Measurements from ENCODE around the gene RAPGEF2.
"Not testable (repeated sequence)": the region's sequence is repeated elsewhere in the genome, so short reads cannot be mapped to it uniquely, and the experiment has no call there.

Gene RAPGEF2

GRCh38 chr4:159097785-159098184 is 5.1 kb upstream of the RAPGEF2 start:
- DNase-seq (ENCODE audit: low spot score) = no peak

DNA sequence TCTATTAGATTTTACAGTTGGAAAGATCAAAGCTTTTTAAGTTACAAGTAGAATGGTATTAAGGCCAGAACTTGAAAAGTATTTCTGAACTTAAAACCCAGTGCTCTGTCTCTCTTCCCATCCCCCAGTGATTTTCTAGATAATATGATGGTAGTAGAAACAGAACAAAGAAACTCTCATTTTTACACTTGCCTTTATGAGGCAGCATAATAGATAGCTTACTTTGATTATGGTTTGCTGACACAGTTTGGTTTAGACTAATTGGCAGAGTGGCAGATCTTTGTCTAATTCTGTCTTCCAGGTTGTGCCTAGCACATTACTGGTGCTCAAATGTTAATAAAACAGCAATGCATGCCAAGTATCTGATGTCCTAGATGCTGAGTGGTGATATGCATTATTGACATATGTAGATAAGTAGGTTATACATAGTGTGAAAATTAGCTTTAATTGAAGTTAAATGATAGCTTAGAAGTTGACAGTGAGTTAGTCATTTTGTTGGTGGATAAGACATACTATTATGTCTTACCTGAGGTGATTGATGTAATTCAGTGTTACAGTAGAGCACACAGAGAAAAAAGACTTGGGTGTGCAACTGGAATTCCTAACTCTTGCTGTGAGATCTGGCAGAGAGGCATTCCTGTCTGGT is 4.3 kb upstream of the RAPGEF2 start:
- DNase-seq (ENCODE audit: low spot score) = no peak

DNA sequence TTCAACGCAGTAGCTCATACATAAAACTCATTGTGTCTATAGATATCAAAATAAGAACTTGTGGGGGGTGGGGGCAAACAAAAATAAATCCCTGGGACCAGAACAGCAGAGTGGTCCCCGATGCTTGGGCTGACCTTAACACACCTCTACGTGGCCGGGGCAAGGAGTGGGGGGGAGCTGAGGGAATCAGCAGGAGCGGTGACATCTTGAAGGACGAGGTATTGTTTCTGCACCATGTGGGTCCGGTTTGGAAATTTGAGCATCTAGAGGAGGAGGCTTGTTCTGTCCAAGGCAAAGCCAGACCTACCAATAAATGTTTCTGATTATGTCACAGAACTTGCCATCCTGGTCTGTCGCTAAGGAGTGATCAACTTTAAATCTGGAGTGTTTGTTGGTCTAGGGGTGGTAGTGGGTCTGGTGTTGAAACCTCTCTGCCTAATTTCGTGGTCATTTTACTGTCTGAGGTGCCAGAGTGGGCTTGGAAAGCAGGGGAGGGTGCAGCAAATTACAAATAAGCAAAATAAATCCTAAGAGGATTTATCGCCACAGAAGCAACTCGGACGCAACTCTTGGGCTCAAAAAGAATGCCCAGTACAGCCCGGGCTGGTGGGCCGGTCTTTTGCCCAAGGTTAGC is 774 bp upstream of the RAPGEF2 start:
- DNase-seq (ENCODE audit: low spot score) = peak; percentile 13

DNA sequence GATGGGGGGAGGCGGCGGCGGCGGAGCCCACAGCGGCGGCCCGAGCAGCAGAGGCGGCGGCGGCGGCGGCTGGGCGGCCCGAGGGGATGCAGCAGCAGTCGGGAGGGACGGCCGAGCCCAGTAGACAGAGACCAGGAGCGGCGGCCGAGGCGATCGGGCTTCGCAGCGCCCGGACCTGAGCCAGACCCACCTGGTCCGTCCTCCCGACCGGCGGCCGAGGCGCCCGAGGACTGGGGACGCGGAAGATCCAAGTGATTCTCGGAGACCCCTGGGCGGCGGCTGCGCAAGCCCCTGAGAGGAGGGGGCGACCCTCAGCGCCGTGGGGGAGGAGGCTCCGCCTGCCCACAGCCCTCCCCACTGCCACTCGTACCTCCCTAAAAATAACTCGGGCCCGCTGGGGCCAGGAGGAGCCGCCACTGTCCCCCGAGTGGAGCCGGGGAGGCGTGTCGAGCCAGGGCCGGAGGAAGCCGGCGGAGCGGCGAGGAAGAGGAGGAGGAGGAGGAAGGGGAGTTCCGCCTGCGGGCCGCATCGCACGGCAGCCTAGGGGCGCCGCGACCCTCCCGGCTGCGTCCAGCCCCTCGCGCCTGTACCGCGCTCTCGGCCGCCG is 608 bp downstream of the RAPGEF2 start:
- DNase-seq (ENCODE audit: low spot score) = peak; percentile 23

DNA sequence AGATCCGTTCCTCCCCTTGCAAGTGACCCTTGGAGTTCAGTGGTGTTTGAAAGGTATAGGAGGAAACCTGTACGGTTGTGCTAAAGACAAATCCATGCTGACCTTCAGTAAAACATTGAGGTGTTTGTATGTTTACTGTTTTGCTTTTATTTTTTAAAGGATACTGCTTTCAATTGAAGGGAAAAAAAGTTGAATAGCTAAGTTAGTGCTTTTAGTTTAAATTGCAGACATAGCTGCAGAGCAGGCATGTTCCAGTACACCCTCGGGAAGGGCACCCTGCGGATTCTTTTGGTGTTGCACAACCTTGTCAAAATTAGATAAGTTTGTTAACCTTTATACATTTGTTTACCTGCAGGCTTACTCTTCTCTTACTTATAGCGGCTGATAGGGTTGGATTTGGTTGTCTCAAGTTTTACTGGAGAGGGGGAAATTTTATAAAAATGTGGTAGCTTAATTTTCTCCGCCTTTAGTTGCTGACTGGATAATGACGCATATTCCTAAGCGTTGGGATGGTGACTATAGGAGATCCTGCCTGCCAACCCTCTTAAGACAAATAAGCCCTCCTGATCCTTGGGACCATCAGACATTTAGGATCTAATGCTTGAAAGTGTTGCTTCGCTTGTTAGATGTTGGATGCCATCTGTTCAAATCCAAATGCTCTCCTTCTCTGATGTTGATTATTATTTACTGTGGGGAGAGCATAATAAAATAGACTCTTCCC is 2.0 kb downstream of the RAPGEF2 start:
- DNase-seq (ENCODE audit: low spot score) = no peak

DNA sequence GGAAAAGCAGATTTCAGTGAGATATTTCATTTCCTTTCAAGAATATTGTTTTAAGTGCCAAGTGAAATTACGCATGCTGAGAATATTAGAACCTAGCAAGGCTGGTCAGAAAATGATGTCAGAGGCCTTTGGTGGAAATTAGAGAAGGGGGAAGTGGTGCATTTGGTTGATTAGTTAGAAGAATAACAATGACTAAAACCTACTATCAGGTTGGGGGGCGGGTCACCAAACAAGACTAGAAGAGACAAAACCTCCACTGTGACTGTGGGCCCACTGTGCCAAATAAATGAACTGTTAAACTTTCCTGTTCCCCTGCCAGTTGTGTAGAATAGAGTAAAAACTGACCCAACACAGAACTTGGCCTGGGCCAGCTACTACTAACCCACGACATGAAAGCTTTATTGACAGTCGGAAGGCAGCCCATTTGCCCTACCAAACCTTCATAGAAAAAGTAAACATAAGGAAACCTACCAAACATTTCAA is 2.9 kb downstream of the RAPGEF2 start:
- DNase-seq (ENCODE audit: low spot score) = peak; percentile 21

DNA sequence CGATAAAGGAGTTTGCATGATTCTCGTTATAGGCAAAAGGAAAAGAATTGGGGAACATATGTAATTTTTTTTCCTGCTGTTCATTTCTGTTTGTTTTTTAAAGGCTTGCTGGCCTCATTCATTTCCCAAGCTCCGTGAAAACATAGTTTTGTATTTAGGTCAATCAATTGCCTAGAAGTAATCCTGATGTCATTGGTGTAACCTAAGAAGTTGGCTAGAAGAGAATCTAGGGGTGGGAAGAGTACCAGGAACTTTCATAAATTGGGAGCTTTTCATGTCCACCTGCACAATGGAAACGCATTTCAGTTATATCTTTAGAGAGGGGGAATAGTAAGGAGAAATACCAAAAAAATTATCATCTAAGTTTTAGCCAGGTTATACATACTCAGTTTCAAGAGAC is 3.8 kb downstream of the RAPGEF2 start:
- no peak for DNase-seq (ENCODE audit: low spot score)

- DNase-seq (ENCODE audit: low spot score) = no peak
Measured at GRCh38 chr4:159107203-159107925, 4.5 kb downstream of the RAPGEF2 start.

GRCh38 chr4:159108124-159108523 is 5.2 kb downstream of the RAPGEF2 start:
- no peak for DNase-seq (ENCODE audit: low spot score)

- DNase-seq (ENCODE audit: low spot score) = no peak
Measured at GRCh38 chr4:159110961-159111360, 8.1 kb downstream of the RAPGEF2 start.

DNA sequence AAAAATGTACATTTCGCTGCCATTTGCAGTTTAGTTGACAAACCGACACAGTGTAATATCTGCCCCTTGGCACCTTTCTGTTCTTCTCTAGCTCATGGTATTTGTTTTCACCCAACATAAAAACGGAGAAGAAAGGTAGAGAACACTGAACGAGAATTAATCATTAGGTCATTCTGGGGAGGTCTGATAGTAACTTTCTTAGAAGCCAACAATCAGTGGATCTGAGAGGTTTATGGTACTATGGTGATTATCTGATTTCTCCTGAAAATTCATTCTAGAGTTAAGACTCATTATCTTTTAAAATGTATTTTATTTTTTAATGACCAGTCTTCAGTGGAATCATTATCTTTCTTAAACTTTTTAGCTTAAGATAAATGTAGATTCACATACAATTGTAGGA is 8.5 kb downstream of the RAPGEF2 start:
- DNase-seq (ENCODE audit: low spot score) = no peak

- DNase-seq (ENCODE audit: low spot score) = not testable (repeated sequence)
Measured at GRCh38 chr4:159113366-159113765, 10.5 kb downstream of the RAPGEF2 start.

DNA sequence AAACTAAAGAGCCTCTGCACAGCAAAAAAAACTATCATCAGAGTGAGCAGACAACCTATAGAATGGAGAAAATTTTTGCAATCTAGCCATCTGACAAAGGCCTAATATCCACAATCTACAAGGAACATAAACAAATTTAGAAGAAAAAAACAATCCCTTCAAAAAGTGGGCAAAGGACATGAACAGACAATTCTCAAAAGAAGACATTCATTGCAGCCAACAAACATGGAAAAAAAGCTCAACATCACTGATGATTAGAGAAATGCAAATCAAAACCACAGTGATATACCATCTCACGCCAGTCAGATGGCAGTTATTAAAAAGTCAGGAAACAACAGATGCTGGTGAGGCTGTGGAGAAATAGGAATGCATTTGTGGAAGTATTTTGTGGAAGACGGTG is 13.2 kb downstream of the RAPGEF2 start:
- not testable (repeated sequence) for DNase-seq (ENCODE audit: low spot score)

DNA sequence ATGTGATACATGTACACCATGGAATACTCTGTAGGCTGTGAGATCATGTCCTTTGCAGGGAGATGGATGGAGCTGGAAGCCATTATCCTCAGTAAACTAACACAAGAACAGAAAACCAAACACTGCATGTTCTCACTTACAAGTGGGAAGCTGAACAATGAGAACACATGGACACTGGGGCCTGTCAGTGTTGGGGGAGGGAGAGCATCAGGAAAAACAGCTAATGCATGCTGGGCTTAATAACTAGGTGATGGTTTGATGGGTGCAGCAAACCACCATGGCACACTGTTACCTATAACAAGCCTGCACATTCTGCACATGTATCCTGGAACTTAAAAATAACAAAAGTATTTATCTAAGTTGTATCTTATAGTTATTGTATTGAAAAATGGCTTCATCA is 13.8 kb downstream of the RAPGEF2 start:
- not testable (repeated sequence) for DNase-seq (ENCODE audit: low spot score)

DNA sequence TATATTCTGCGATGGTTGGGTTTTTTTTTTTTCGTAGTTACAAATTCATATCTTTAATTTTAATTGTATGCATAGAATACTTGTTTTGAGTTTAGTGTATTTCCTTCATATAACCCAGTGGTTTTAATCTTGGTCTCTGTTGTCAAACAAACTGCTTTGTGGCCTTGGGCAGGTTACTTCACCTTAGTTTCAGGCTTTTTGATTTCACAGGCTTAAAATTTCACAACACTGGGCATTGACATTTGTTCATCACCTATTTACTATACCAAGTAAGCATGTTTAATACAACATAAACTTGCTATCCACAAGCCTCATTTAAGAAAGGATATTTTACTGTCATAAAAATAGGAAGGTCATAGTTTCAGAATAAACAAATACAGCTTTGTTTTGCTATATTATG is 14.7 kb downstream of the RAPGEF2 start:
- no peak for DNase-seq (ENCODE audit: low spot score)

GRCh38 chr4:159117968-159118367 is 15.1 kb downstream of the RAPGEF2 start:
- no peak for DNase-seq (ENCODE audit: low spot score)

DNA sequence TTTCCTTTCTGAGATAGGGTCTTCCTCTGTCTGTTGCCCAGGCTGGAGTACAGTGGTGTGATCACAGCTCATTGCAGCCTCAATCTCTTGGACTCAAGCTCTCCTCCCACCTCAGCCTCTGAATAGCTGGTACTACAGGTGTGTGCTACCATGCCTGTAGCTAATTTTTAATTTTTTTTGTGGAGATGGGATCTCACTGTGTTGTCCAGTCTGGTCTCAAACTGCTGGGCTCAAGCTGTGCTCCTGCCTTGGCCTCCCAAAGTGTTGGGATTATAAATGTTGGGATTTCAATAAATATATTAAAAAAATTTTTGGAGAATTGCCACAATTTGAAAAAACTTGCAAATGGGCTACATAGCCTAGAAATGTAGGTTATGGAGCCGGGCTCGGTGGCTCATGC is 18.5 kb downstream of the RAPGEF2 start:
- DNase-seq (ENCODE audit: low spot score) = no peak

- no peak for DNase-seq (ENCODE audit: low spot score)
Measured at GRCh38 chr4:159126716-159127115, 23.8 kb downstream of the RAPGEF2 start.

DNA sequence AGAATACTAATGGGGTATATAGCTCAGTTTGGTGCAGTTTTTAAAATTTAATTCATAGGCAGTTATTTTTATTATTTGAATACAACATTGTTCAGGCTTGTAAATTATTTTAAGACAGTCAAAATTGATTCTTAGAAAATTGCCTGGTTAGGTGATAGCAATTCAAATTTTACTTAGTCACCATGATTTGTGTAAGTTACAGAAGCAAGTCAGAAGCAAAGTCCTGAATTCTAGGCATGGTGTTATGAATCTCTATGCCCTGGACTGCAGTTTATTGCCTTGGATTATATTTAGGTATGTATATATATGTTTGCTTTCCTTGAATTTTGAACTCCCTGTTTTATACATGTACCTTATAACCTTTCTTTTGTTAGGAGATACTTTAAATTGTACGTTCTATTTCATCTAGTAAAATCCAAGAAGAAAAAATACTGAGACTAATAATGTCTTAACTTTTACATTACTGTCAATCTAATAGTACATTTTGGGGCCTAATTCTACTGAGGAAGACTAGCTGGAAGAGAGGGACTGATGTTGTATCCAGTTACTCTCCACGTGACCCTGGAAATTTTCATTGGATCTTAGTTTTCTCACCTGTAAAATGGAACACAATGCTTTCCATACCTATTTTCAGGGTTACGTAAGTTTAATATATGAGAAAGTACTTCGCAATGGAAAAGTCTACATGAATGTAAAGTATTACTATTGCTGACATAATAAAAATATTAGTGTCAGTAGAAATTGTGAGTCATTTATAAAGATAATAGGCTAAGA is 25.1 kb downstream of the RAPGEF2 start:
- no peak for DNase-seq (ENCODE audit: low spot score)

DNA sequence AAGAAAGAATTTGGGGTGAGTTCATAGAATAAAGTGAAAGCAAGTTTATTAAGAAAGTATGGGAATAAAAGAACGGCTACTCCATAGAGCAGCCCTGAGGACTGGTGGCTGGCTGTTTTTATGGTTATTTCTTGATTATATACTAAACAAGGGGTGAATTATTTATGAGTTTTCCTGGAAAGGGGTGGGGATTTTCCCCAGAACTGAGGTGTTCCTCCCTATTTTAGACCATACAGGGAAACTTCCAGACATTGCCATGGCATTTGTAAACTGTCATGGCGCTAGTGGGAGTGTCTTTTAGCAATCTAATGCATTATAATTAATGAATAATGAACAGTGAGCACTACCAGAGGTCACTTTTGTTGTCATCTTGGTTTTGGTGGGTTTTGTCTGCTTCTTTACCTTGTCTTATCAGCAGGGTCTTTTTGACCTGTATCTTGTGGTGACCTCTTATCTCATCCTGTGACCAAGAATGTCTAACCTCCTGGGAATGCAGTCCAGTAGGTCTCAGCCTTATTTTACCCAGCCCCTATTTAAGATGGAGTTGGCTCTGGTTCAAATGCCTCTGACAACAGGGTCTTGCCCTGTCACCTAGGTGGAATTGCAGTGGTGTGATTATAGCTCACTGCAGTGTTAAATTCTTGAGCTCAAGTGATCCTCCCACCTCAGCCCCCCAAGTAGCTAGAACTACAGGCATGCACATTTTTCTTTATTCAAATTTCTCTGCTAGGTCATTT is 27.1 kb downstream of the RAPGEF2 start:
- DNase-seq (ENCODE audit: low spot score) = no peak

- no peak for DNase-seq (ENCODE audit: low spot score)
Measured at GRCh38 chr4:159131564-159131963, 28.7 kb downstream of the RAPGEF2 start.

Measured in AG08395 (cell line).